Keratinocyte (primary cell): Measurements from ENCODE around the gene PTPN4. TPM values are rescaled to one million over a fixed set of nuclear protein-coding genes. Genes with fewer than 3 reads are reported as not detected.

ENCODE experiments used
- DNase-seq: peaks from one replicate; pipeline ENCODE4 v3.0.0-alpha.2; 2011; ENCODE audit warnings: low read depth, missing footprints, low spot score
- FAIRE-seq: peaks from 2 replicates; lab custom pipeline; 2011; peaks lifted over from hg19 to GRCh38; lab: Jason Lieb, UNC
- H2AFZ ChIP-seq: 2 replicates; pipeline ENCODE4 v1.6.0; 2012; ENCODE audit warnings: low read length, control low read depth, inconsistent platforms; ENCODE audit not compliant: control insufficient read depth
- H3K27ac ChIP-seq: 2 replicates; pipeline ENCODE4 v1.5.1; 2011; ENCODE audit warnings: low read length; ENCODE audit not compliant: control insufficient read depth, insufficient read depth
- H3K27me3 ChIP-seq: 3 replicates; pipeline ENCODE4 v1.6.0; 2011; ENCODE audit warnings: low read length; ENCODE audit not compliant: control insufficient read depth, insufficient read depth; ENCODE audit errors: extremely low read depth
- H3K36me3 ChIP-seq, 2 experiments: 2 replicates in 1 of 2; 3 replicates in 1 of 2; pipeline ENCODE4 v1.5.1; 2011; ENCODE audit warnings: low read length in 2 of 2, mild to moderate bottlenecking in 1 of 2; ENCODE audit not compliant: control insufficient read depth in 2 of 2, insufficient read depth in 2 of 2; ENCODE audit errors: extremely low read depth in 1 of 2
- H3K4me1 ChIP-seq: 3 replicates; pipeline ENCODE4 v1.5.1; 2011; ENCODE audit warnings: low read length; ENCODE audit not compliant: control insufficient read depth, insufficient read depth; ENCODE audit errors: extremely low read depth
- H3K4me2 ChIP-seq: 3 replicates; pipeline ENCODE4 v1.6.0; 2011; ENCODE audit warnings: low read depth, low read length; ENCODE audit not compliant: control insufficient read depth, insufficient read depth; ENCODE audit errors: extremely low read depth
- H3K4me3 ChIP-seq, 3 experiments: fragments of 200-600 bp in 1 of 3; sonication (generic) in 1 of 3; 2 replicates in 2 of 3; 3 replicates in 1 of 3; pipeline ENCODE4 v1.5.1; 2011 to 2016; ENCODE audit warnings: low read length in 3 of 3, mild to moderate bottlenecking in 3 of 3, control low read depth in 2 of 3, inconsistent platforms in 1 of 3, low read depth in 1 of 3, mixed read lengths in 1 of 3, mixed run types in 1 of 3, moderate library complexity in 1 of 3; ENCODE audit not compliant: control insufficient read depth in 2 of 3, insufficient read depth in 2 of 3; ENCODE audit errors: extremely low read depth in 1 of 3
- H3K79me2 ChIP-seq: 2 replicates; pipeline ENCODE4 v1.6.0; 2012; ENCODE audit warnings: low read length; ENCODE audit not compliant: control insufficient read depth, insufficient read depth
- H3K9ac ChIP-seq: 3 replicates; pipeline ENCODE4 v1.6.0; 2011; ENCODE audit warnings: low read length; ENCODE audit not compliant: control insufficient read depth, insufficient read depth; ENCODE audit errors: extremely low read depth
- H3K9me1 ChIP-seq: 3 replicates; pipeline ENCODE4 v1.6.0; 2011; ENCODE audit warnings: low read length; ENCODE audit not compliant: control insufficient read depth, insufficient read depth; ENCODE audit errors: extremely low read depth
- H3K9me3 ChIP-seq: 2 replicates; pipeline ENCODE4 v1.5.1; 2012; ENCODE audit warnings: low read depth, low read length; ENCODE audit not compliant: control insufficient read depth
- H4K20me1 ChIP-seq: 3 replicates; pipeline ENCODE4 v1.6.0; 2011; ENCODE audit warnings: low read length; ENCODE audit not compliant: control insufficient read depth, insufficient read depth; ENCODE audit errors: extremely low read depth
- CTCF ChIP-seq, 3 experiments: IDR thresholded peaks in 1 of 3; conservative IDR thresholded peaks in 1 of 3; optimal IDR thresholded peaks in 1 of 3; 2 replicates in 2 of 3; 3 replicates in 1 of 3; pipeline versions ENCODE3 to v1.5.1; 2011; ENCODE audit warnings: low read length in 3 of 3, mild to moderate bottlenecking in 3 of 3, moderate library complexity in 2 of 3, control low read depth in 1 of 3, inconsistent platforms in 1 of 3; ENCODE audit not compliant: insufficient read depth in 2 of 3; ENCODE audit errors: extremely low read depth in 1 of 3
- EZH2 ChIP-seq: IDR thresholded peaks from one replicate; pipeline ENCODE4 v1.6.1; 2012; ENCODE audit warnings: inconsistent platforms, mild to moderate bottlenecking, low read length, moderate library complexity
- dilution Hi-C: fragments of 300-500 bp; cut with MboI; formaldehyde crosslinking; loops from one replicate; pipeline ENCODE4 v1.7.0; 2020; ENCODE audit warnings: low sequenced_read_pairs; ENCODE audit not compliant: extremely low pct_ligation_motif_present
- polyA plus RNA-seq, 5 experiments: library from polyadenylated mRNA; depleted of rRNA in 3 of 5; stranded (reverse) in 3 of 5; stranded (forward) in 1 of 5; unstranded in 1 of 5; fragments of >200 nt; gene quantifications; 1 replicate in 1 of 5; 2 replicates in 3 of 5; 3 replicates in 1 of 5; pipeline versions ENCODE4 v1.2.1 to v1.2.3, GENCODE V29; 2011 to 2012; ENCODE audit warnings: missing spikeins in 2 of 5, low read depth in 1 of 5, low replicate concordance in 1 of 5

The PTPN4 gene
- polyA plus RNA-seq, 1 donor (not counting 4 experiments of a cell fraction or from before 2014, with no cell fraction given): 20.6 TPM

- peak; percentile 94 for FAIRE-seq
Observed at GRCh38 chr2:119849838-119850565, 90.3 kb downstream of the PTPN4 start.

GRCh38 chr2:119852214-119852613 lies 92.5 kb downstream of the PTPN4 start:
- FAIRE-seq: no peak
- dilution Hi-C loops: no loop called here
- Histone ChIP-seq H2AFZ (no peak overlapping the region), H3K9me1 (no peaks in the 10 kb centered on the region), H3K27me3 (no peaks in the 10 kb centered on the region), H3K79me2 (peaks cover 11% of the 10 kb centered on the region), H3K4me3 (no peak overlapping the region), H3K4me2 (no peak overlapping the region), H3K4me1 (peaks cover 17% of the 10 kb centered on the region), H3K9ac (no peak overlapping the region), H4K20me1 (no peaks in the 10 kb centered on the region), H3K27ac (no peak overlapping the region), H3K9me3 (peaks cover 4% of the 10 kb centered on the region), H3K36me3 (no peaks in the 10 kb centered on the region)
- TF ChIP-seq CTCF (optimal IDR thresholded peaks at IDR 0.05 in 1 of 3, IDR thresholded peaks at IDR 0.05 in 1 of 3, conservative IDR thresholded peaks at IDR 0.05 in 1 of 3; ENCODE audit: extremely low read depth in 1 of 3, insufficient read depth in 2 of 3, low read length in 3 of 3) (no peak), EZH2 (no peak)
- no peak for DNase-seq

More at GRCh38 chr2:119849838-119850565, 90.3 kb downstream of the PTPN4 start:
- Histone ChIP-seq H3K79me2 (peaks cover 11% of the 10 kb centered on the region), H3K27ac (peak overlapping the region; percentile 48), H3K4me1 (peaks cover 17% of the 10 kb centered on the region), H3K9me3 (peaks cover 4% of the 10 kb centered on the region), H4K20me1 (no peaks in the 10 kb centered on the region), H3K36me3 (no peaks in the 10 kb centered on the region), H3K4me2 (peak overlapping the region; percentile 61), H3K9me1 (no peaks in the 10 kb centered on the region), H3K9ac (peak overlapping the region; percentile 26), H3K4me3 (peak overlapping the region in 1 of 3 experiments; percentile 36), H3K27me3 (no peaks in the 10 kb centered on the region), H2AFZ (no peak overlapping the region)
- dilution Hi-C loops: no loop called here
- TF ChIP-seq EZH2 (no peak), CTCF (optimal IDR thresholded peaks at IDR 0.05 in 1 of 3, IDR thresholded peaks at IDR 0.05 in 1 of 3, conservative IDR thresholded peaks at IDR 0.05 in 1 of 3; ENCODE audit: extremely low read depth in 1 of 3, insufficient read depth in 2 of 3, low read length in 3 of 3) (no peak)
- peak; percentile 84 for DNase-seq
